Eye (tissue), 1 donor: Measurements from ENCODE around the gene PAPOLG.
A peak's percentile ranks its signal among the peaks of the same experiment; 100 is the strongest.
"Not testable (repeated sequence)": the region's sequence is repeated elsewhere in the genome, so short reads cannot be mapped to it uniquely, and the experiment has no call there.

Experiments used
- DNase-seq: peaks from one replicate; pipeline ENCODE4 v3.0.0-alpha.2; 2015

The PAPOLG gene

DNA sequence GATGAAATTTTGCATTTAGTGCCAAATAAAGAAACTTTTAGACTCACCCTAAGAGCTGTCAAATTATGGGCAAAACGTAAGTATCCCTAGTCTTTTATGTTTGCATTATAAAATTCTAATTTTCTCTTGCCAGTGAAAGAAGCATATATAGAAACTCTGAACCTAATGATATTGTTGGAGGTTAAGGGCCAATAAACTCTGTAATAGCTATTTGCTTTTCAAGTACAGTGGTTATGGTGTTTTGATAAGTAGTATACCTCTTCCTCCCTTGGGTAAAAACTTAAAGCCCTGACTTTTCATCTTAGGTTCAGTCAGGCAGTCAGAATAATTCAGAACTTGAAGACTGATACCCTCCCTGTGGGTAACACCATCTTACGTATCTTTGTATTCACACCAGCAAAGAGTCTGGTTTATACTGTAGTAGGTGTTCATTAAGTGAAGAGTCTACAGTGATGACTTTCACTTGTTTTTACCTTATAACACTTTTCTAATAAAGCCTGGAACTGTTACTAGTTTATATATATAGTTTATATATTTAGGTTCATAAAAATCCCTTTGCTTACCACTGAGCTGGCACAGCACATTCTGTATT lies 19.1 kb downstream of the PAPOLG start:
- no peak for DNase-seq

DNA sequence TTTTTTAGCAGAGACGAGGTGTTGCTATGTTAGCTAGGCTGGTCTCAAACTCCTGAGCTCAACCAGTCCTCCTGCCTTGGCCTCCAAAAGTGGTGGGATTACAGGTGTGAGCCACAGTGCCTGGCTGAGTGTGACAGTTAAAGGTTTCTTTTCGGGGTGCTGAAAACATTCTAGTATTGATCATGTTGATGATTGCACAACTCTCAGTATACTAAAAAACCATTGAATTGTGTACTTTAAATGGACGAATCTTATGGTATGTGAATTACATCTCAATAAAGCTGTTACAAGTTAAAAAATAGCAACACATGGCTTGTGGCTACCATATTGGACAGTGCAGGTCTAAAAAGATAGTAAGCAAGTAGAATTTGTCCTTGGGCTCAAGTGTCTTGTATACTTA lies 22.3 kb downstream of the PAPOLG start:
- no peak for DNase-seq

DNA sequence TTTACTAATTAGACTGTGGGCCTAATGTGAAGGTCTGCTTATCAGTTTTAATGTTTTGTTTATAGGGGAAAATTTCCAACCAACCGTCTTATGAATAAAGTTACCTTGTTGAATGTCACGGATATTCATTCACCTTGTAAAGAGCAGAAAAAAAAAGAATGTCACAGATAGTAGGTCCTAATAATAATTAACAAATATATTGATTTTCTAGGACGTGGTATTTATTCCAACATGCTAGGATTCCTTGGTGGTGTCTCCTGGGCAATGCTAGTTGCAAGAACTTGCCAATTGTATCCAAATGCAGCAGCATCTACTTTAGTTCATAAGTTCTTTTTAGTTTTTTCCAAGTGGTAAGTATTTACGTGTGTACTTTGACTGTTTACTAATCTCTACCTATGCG lies 23.4 kb downstream of the PAPOLG start:
- no peak for DNase-seq

DNA sequence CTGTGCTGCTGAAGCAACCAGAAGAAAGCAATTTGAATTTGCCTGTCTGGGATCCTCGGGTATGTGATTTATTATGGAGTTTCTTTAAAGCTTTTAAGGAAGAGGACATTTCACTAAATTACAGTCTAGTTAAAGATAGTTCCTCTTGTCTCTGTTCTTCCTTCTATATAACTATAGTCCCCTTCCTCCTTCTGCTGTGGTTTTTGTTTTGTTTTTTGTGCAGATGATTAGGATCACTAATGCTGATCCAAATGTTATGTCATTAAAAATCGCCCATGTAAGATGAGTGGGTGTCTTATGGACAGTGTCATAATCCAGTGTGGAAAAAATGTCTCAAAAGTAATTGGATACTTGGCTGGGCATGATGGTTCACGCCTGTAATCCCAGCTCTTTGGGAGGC lies 24.7 kb downstream of the PAPOLG start:
- no peak for DNase-seq

DNA sequence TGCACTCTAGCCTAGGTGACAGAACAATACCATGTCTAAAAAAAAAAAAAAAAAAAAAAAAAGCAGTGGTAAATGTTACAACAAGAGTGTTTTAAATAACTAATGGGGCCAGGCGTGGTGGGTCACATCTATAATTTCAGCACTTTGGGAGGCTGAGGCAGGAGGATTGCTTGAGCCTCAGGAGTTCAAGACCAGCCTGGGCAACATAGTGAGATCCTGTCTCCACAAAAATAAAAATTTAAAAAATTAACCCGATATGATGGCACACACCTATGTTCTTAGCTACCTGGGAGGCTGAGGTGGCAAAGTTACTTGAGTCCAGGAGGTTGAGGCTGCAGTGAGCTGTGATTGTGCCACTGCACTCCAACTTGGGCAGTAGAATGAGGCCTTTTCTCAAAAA lies 37.1 kb downstream of the PAPOLG start:
- no peak for DNase-seq

DNA sequence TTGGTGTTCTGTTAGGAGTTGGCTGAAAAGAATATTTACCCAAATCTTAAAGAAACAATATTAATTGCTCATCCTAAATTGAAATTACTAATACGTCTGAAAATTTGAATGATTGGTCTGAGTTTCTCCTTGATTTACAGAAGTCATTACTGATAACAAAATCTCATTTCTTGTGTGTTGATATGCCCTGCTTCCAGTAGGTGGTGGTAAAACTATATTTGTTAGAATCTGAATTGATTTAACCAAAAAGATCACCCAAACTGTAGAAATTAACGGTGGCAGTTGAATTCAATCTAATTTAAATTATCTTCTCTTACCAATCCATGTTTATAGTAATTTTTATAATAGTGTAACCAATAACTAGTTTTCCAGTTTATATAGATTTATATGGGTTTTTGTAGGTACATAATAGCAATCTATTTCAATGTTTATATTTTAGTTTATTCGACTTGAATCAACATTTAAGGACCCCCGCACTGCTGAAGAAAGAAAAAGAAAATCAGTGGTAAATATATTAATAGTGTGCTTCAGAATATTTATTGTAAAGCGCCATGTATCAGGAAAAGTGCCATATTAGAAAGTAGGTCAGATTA lies 38.3 kb downstream of the PAPOLG start:
- DNase-seq = peak; percentile 22

DNA sequence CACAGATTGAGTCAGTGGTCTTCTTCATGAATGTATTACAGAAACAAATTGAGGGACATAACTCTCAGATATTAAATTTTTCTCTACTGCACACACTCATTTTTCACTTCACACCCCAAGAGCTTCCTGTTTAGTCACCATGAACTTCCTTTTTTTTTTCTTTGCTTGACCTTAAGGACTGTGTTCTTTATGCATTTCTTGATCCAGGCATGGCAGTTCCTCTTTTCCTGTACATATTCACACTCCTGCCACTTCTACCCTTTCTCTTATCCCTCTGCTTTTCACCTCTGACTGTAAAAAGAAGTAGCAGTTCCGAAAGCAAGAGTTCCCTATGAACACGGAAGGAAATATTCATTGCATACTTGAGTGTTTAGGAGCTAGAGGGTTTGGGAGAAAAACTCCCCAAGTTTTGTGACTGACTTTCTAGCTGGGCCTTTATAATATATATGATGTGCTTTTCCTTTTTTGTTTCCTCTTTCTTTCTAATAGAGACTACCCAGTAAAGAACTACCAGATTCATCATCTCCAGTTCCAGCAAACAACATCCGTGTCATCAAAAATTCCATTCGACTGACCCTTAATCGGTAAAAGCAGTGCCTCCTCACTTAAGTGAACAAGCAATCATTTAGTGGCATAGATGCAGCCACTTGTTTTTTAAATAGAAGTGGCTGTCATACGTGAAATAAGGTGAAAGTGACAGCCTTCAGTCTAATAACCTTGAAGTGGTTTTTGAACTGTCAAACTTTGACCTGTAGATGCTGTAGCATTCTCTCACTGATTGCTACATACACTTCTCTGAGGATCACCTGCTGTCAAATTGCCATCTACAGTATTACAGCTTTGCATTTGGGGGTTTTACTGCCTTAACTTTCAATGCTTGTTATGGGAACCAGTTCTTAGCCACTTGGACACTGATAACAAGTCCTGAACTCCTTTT lies 40.8 kb downstream of the PAPOLG start:
- DNase-seq = no peak

DNA sequence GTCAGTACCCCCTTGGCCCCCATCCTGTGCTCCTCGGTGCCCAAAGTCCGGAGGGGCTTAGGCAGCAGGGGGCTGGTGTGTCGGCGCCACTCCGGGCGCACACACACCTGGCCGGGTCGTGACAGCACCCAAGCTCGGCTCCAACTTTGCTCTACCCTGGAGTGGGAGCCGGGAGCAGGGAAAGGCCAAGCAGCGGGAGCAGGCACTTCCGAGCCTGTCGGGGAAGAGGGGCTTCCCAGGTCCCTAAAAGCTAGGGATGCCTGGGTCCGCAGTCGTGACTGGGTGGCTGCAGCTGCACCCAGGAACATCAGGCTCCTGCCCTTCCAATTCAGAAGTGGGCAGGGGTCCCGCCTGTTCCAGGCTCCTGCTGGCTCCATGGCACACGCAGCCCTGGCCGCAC lies 48.4 kb downstream of the PAPOLG start:
- DNase-seq = no peak

DNA sequence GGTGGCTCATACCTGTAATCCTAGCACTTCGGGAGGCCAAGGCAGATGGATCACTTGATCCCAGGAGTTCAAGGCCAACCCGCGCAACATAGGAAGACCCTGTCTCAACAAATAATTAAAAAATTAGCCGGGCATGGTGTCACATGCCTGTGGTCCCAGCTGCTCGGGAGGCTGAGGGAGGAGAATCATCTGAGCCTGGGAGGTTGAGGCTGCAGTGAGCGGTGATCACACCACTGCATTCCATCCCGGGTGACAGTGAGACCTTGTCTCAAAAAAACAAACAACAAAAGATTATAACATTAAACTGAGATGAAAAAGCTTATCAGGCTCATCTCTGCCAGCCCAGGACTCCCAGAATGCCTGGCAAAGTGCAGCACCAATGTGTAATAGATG lies 50.5 kb downstream of the PAPOLG start:
- DNase-seq = no peak

DNA sequence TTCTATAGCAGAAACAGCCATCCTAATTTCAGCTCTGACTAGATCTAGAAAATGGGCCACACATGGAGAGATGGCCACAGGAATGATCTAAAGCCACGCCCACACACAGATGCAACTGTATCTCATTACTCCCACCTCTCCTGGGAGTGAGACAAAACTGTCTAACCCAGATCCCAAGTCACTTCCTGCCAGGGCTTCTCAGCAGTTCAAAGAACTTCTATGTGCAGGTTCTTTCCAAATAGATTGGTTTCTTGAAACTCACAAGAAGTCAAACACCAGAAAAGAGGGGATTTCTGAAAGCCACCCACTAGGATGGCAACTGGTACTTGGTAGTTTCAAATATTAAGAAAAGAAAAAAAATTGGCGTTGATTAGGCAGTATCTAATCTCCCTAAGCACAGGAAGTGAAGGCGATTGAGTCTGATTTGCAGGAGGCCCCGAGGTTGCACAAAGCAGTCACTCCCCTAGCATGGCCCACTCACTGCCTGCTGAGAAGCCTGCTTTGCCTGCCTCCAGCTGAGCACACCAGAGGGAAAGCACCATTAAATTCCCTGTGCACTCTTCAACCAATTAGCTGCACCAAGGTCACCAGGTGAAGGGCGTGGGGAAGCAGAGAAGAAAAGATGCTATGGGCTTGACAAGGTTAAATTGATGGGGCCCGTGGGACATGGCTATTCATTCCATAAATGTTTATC lies 51.1 kb downstream of the PAPOLG start:
- peak; percentile 44 for DNase-seq

DNA sequence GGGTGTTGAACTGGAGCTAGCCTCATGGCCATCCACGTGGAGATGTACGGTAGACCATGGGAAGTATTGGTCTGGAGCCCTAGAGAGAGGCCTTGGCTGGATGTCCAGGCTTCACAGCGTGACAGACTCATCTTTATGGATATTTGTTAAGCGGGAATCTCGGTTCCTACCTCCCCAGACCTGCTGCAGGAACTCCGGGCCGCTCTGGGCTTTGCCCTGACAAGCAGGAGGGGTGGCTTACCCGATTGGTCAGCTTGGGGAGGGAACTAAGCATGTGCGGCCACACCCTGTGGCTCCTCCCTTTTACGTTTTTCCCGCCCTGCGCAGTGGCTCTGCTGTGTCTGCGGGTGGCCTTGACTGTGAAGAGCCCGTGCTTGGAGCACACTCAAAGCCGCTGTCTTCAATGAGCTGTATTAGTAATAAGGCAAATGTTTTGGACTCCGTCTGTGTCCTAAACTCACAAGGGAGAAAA lies 52.3 kb downstream of the PAPOLG start:
- DNase-seq = no peak

DNA sequence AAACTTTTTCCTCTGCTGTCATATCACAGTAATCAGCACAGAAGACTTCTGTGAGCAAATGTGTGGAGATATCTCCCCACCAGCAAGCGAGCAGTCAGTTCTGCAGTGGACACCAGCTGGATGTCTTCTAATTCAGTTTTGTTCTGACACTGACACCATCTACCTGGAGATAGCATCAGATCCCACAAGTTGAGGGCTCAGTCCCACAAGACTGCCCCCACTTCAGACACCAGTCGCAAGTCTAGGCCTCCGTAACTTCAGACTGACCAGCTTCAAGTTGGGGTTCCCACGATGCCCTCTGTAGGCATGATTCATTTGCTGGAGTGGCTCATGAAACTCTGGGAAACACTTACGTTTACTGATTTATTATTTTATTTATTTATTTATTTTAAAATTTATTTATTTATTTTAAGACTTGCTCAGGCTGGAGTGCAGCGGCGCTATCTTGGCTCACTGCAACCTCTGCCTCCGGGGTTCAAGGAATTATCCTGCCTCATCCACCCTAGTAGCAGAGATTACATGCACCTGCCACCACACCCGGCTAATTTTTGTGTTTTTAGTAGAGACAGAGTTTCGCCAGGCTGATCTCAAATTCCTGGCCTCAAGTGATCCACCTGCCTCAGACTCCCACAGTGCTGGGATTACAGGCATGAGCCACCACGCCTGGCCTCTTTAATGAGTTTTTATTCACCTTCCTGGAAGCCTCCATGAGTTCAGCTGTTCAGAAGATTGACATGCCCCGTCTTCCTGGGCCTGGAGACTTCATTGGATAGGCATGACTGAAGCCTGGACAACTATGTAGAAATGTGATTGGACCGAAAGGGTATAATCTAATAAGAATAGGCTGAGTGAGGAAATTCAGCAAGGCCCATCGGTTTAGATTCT lies 55.7 kb downstream of the PAPOLG start:
- DNase-seq = no peak

DNA sequence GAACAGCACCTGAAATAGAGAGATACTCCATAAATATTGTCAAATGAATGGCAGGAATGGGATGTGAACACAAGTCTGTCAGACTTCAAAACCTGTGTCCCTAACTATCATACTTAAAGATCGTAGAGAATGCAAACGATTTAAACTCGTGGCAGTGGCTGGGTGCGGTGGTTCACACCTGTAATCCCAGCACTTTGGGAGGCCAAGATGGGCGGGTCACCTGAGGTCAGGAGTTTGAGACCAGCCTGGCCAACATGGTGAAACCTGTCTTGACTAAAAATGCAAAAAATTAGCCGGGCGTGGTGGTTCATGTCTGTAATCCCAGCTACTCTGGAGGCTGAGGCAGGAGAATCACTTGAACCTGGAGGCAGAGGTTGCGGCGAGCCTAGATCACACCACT lies 61.1 kb downstream of the PAPOLG start:
- not testable (repeated sequence) for DNase-seq

DNA sequence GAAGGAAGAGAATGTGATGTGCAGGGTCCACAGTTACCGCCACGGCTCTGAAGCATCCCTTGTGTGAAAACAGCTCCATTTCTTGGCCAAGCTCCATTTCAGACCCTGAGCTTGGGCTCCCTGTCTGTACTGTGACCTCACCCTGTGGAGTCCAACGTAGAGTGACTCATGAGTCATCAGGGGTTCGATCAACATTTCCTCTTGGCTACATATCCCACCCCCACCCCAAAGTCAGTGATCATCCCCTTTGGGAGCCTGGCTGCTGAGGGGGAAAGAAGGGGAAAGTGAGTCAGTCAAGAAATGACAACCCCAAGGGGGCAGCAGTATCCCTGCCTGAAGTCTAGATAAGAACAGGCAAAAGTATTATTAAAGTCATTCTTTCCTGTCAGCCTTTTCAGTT lies 62.2 kb downstream of the PAPOLG start:
- no peak for DNase-seq

DNA sequence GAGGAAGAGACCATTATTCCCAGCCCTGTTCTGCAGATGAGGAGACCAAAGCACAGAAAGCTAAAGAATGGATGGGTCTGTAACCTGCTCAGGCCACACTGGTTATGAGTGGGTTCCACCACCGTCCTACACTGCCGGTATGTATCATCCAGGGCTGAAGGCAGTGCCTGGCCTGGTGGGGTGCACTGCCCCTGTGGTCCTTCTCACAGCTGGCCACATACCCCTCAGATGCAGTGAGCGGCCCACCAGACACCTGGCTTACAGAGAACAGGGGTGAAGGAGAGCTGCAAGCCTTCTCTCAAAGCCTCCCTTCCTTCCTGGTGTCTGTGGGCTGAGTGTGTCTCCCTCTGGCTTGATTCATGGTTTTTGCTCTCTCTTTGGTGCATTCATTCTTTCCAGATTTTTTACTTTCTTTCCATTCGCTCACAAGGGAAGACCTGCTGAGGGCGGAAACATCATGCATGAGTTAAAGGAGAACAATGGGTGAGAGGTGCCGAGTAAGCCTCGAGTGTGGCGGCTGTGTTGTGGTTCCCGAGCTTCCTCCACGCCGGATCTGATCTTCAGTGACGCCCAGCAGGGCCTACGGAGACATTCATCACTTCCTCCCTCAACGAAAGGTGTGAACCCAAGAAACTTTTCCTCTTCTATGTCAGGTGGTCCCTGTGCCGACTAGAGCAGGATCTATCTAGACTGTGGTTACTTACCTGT lies 63.2 kb downstream of the PAPOLG start:
- DNase-seq = no peak

DNA sequence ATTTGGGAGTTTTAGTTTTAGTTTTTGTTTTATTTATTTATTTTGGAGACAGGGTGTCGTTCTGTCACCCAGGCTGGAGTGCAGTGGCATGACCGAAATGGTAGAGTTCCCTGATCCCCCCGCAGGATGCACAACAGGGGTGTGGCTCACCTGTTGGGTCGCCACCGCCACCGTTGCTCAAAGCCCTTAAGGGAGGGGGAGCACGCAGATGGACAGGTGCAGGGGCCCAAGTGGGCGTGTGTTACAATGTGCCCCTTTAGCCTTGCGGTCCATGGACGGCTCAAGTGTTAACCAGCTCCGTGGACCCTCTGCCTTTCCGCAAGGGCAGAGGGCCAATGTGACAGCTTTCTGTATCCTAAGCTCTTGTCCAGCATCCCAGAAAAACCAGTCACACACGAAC lies 63.9 kb downstream of the PAPOLG start:
- no peak for DNase-seq

DNA sequence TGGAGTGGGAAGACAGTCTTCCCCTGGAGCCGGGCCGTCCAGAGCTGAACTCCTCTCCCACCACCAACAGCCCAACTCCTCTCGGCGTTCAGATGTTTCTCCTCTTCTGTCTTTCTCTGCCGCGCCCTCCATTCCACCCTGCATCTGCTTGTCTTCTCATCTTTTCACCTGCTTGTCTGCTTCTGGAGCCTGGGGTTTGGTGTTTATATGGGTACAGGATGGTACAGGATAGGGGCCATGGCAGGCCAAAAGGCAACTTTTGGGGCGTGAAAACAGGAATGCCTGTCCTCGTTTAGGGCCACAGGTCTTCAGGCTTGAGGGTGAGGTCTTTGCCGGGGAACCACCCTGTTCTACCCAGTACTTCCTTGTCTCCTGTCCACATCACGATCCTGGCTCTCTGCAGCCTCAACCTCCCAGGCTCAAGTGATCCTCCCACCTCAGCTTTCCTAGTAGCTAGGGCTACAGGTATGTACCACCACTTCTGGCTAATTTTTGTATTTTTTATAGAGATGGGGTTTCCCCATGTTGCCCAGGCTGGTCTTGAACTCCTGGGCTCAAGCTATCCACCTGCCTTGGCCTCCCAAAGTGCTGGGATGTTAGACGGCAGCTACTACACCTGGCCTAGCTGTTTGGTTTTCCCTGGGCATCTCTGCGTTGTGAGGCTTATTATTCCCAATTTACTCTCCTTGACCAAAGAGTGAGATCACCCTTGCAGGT lies 64.5 kb downstream of the PAPOLG start:
- no peak for DNase-seq

DNA sequence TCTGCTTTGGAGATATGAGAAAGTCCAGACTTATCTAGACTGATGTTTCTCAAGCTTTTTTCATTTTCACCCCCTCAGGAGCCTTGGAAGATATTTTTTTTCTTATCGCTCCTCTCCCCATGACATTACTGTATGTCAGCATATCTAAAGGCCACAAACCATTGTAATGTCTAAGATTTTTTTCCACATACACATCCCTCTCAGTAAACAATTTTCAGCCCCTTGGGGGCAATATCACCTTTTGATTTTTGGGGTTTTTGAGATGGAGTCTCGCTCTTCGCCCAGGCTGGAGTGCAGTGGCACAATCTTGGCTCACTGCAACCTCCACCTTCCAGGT lies 65.0 kb downstream of the PAPOLG start:
- no peak for DNase-seq

DNA sequence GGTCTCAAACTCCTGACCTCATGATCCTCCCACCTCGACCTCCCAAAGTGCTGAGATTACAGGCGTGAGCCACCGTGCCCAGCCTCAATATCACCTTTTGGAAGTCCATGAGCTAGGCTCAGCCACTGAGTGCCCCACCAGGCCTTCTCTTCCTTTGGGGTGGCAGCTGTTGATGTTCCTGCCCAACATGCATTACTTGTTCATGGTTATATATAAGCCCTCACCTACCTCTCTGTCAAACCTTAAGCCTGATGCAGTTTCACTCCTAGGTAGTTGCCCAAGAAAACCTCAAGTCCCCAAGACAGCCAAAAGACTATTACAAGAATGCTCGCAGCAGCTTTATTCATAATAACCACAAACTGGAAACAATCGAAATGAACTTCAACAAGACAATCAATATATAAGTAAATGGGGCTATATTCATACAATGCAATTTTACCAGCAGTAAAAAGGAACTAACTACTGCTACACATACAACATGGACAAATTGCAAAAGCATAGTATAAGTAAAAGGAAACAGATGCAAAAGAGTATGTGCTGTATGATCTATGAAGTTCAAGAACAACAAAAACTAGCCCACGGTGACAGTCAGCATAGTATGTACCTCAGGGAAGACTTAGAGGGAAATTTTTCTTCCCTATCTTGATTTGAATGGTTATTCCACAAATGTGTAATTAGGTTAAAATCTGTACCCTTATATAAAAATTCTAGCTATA lies 65.7 kb downstream of the PAPOLG start:
- no peak for DNase-seq

DNA sequence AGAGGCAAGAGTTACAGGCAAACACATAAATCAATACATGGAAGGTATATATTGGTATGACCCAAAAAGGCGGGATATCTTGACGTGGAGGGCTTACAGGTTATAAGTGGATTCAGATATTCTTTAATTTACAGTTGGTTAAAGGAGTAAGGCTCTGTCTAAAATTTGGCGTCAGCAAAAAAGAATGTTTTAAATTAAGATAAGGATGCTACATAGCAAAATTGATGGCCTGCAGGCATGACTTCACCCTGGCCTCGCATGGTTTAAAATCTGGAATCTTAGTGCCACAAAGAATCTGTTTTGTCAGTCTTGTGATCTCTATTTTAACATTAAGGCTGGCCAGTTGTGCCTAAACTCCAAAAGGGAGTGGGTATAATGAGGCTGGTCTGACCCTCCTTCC lies 66.9 kb downstream of the PAPOLG start:
- DNase-seq = no peak
